Ascending aorta (tissue), 2 donors: ENCODE data around the gene UBE2D2. TPM values are rescaled to one million over a fixed set of nuclear protein-coding genes. Genes with fewer than 3 reads are reported as not detected.

Experiments
- DNase-seq, 2 donors: peaks; one replicate each; pipeline ENCODE4 v3.0.0-alpha.2; 2019; ENCODE audit warnings: low spot score in 2 of 2
- H3K27ac ChIP-seq, 2 donors: fragments of 200-600 bp; sonication (generic); one replicate each; pipeline ENCODE4 v1.5.1; 2016 to 2017; ENCODE audit warnings: mild to moderate bottlenecking in 1 of 2
- H3K27me3 ChIP-seq: fragments of 200-600 bp; sonication (generic); one replicate; pipeline ENCODE4 v1.5.1; 2017
- H3K36me3 ChIP-seq, 2 donors: fragments of 200-600 bp; sonication (generic); one replicate each; pipeline ENCODE4 v1.5.1; 2016
- H3K4me1 ChIP-seq, 2 donors: fragments of 200-600 bp; sonication (generic); one replicate each; pipeline ENCODE4 v1.5.1; 2016 to 2017; ENCODE audit warnings: mild to moderate bottlenecking in 1 of 2
- H3K4me3 ChIP-seq, 2 donors: fragments of 200-600 bp; sonication (generic); one replicate each; pipeline ENCODE4 v1.5.1; 2016 to 2017; ENCODE audit warnings: mild to moderate bottlenecking in 1 of 2
- H3K9me3 ChIP-seq, 2 donors: fragments of 200-600 bp; sonication (generic); one replicate each; pipeline ENCODE4 v1.5.1; 2016
- CTCF ChIP-seq, 3 experiments: fragments of 200-600 bp in 2 of 3; fragments of 450-650 bp in 1 of 3; sonication (generic) in 2 of 3; IDR thresholded peaks; one replicate each; pipeline ENCODE4 v1.5.1; 2016 to 2019; ENCODE audit warnings: antibody characterized with exemption in 3 of 3, mild to moderate bottlenecking in 1 of 3, moderate library complexity in 1 of 3
- intact Hi-C: fragments of 100-400 bp; cut with DNase I; formaldehyde crosslinking; loops from one replicate; pipeline ENCODE4 v1.15.1; 2023
- total RNA-seq: library from RNA; depleted of rRNA; stranded (reverse); fragments of >200 nt; gene quantifications from one replicate; pipeline ENCODE4 v1.1.0, GENCODE V29; 2016

UBE2D2 gene
- total RNA-seq, 1 donor from 2014 or later = 65.9 TPM

DNA sequence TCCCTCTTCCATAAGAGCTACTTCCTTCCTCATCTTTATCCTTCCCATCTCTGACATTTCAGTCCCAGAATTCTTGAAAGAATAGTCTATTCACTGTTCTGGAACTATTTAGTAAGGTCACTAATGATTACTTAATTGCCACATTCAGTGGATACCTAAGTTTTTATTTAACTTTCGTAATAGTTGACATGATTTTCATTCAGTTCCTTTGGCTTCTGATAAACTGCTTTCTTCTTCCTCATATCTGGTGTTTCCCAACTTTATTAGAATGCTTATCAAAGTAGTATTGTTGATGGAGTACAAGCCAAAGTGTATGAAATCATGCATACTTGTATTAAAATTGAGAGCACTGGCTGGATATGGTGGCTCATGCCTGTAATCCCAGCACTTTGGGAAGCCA, 10.8 kb downstream of the UBE2D2 start:
- intact Hi-C loops = no loop called here
- Histone ChIP-seq H3K36me3 (peaks cover 3 to 12% of the 10 kb centered on the region in 2 donors), H3K9me3 (no peaks in the 10 kb centered on the region), H3K4me3 (no peak overlapping the region), H3K27me3 (no peaks in the 10 kb centered on the region), H3K27ac (peak overlapping the region in 1 of 2 donors; percentile 16), H3K4me1 (peaks cover 0 to 17% of the 10 kb centered on the region in 2 donors)
- no peak for DNase-seq
- TF ChIP-seq CTCF (IDR thresholded peaks at IDR 0.05) = no peak

GRCh38 chr5:139574641-139575312, 13.6 kb downstream of the UBE2D2 start:
- no peak for DNase-seq
- no peaks in the 10 kb centered on the region for H3K9me3 ChIP-seq
- peaks cover 0 to 6% of the 10 kb centered on the region in 2 donors for H3K36me3 ChIP-seq
- no peaks in the 10 kb centered on the region for H3K27me3 ChIP-seq
- intact Hi-C loops = no loop called here
- no peak overlapping the region for H3K4me3 ChIP-seq
- no peak overlapping the region for H3K27ac ChIP-seq
- peak in 2 of 3 experiments; percentile 40 to 56 for TF ChIP-seq CTCF (IDR thresholded peaks at IDR 0.05)
- H3K4me1 ChIP-seq = peaks cover 0 to 17% of the 10 kb centered on the region in 2 donors

DNA sequence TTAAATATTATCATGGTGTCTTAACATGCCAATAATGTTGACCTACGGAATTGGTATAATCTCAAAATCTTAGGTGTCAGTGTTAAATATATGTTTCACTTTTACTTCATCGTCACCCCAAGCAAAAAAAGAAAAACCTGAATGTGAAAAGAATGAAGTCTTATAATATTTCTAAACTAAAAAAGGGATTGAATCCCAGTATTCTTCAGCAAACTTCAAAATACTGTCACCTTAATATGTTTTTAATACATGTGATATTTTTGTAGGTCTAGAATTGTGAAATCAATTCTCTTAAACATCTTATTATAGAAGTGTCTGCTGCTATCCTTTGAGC, 14.1 kb downstream of the UBE2D2 start:
- DNase-seq = no peak
- intact Hi-C loops = no loop called here
- no peak for TF ChIP-seq CTCF (IDR thresholded peaks at IDR 0.05)
- Histone ChIP-seq H3K4me3 (no peak overlapping the region), H3K27me3 (no peaks in the 10 kb centered on the region), H3K4me1 (peaks cover 0 to 17% of the 10 kb centered on the region in 2 donors), H3K27ac (no peak overlapping the region), H3K36me3 (peaks cover 0 to 6% of the 10 kb centered on the region in 2 donors), H3K9me3 (no peaks in the 10 kb centered on the region)

GRCh38 chr5:139575751-139576150, 14.6 kb downstream of the UBE2D2 start:
- DNase-seq = no peak
- Histone ChIP-seq H3K27ac (no peak overlapping the region), H3K4me1 (peaks cover 0 to 17% of the 10 kb centered on the region in 2 donors), H3K4me3 (no peak overlapping the region), H3K9me3 (no peaks in the 10 kb centered on the region), H3K36me3 (peaks cover 0 to 6% of the 10 kb centered on the region in 2 donors), H3K27me3 (no peaks in the 10 kb centered on the region)
- intact Hi-C loops = no loop called here
- no peak for TF ChIP-seq CTCF (IDR thresholded peaks at IDR 0.05)

DNA sequence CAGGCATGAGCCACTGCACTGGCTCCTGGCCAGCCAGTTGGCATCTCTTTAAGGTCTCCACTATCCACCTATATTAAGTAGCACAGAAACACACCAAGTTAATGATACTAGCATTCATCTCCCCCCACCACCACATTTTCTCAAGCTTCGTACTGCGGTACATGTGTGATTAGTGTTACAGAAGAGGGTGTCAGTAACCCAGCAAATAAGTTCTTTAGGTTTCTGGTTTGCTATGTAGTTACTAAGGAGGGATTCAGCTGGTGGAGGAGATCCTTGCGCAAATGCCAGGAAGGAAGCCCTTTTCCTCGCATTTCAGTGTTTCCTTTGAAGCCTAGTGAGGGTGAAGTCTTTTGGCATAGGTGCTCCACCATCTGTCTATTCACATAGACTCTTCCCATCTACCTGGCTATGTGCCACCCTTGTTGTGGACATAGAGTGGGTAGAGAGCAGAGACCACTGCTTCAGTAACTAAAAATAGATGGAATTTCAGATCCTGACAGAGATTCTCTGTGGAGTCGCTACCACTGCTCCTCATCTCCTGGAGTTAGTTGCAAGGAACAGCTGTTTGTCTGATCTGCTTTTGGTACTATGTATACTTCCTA, 16.7 kb downstream of the UBE2D2 start:
- Histone ChIP-seq H3K27ac (no peak overlapping the region), H3K4me3 (no peak overlapping the region), H3K27me3 (no peaks in the 10 kb centered on the region), H3K9me3 (no peaks in the 10 kb centered on the region), H3K36me3 (peaks cover 0 to 3% of the 10 kb centered on the region in 2 donors), H3K4me1 (peaks cover 0 to 13% of the 10 kb centered on the region in 2 donors)
- intact Hi-C loops = no loop called here
- no peak for TF ChIP-seq CTCF (IDR thresholded peaks at IDR 0.05)
- DNase-seq = no peak
